Karpas-422 (cell line): ENCODE data around the gene ARFGAP2. TPM values are rescaled to one million over a fixed set of nuclear protein-coding genes. Genes with fewer than 3 reads are reported as not detected.

Experiments used
- DNase-seq: peaks from one replicate; pipeline ENCODE4 v3.0.0-alpha.2; 2015
- H2AFZ ChIP-seq: fragments of 200-600 bp; sonication (generic); 2 replicates; pipeline ENCODE4 v1.6.1; 2014; ENCODE audit warnings: antibody characterized with exemption, low read length, mixed read lengths
- H3K27ac ChIP-seq: fragments of 200-600 bp; sonication (generic); 2 replicates; pipeline ENCODE4 v1.5.1; 2014; ENCODE audit warnings: mild to moderate bottlenecking, low read length, moderate library complexity
- H3K27me3 ChIP-seq: fragments of 200-600 bp; sonication (generic); 2 replicates; pipeline ENCODE4 v1.6.1; 2014; ENCODE audit warnings: low read length, mixed read lengths
- H3K36me3 ChIP-seq: fragments of 200-600 bp; sonication (generic); 2 replicates; pipeline ENCODE4 v1.6.1; 2014; ENCODE audit warnings: low read length, mixed read lengths; ENCODE audit not compliant: insufficient read depth
- H3K4me1 ChIP-seq: fragments of 200-600 bp; sonication (generic); 2 replicates; pipeline ENCODE4 v1.6.1; 2014; ENCODE audit warnings: mild to moderate bottlenecking, low read length, mixed read lengths
- H3K4me2 ChIP-seq: fragments of 200-600 bp; sonication (generic); 2 replicates; pipeline ENCODE4 v1.6.1; 2014; ENCODE audit warnings: low read length, low read depth, mild to moderate bottlenecking; ENCODE audit not compliant: poor library complexity, severe bottlenecking
- H3K4me3 ChIP-seq: fragments of 200-600 bp; sonication (generic); 2 replicates; pipeline ENCODE4 v1.5.1; 2014; ENCODE audit warnings: mild to moderate bottlenecking, antibody characterized with exemption, low read length, mixed read lengths
- H3K79me2 ChIP-seq: fragments of 200-600 bp; sonication (generic); 2 replicates; pipeline ENCODE4 v1.6.1; 2014; ENCODE audit warnings: mild to moderate bottlenecking, low read length, mixed read lengths
- H3K9ac ChIP-seq: fragments of 200-600 bp; sonication (generic); 2 replicates; pipeline ENCODE4 v1.6.0; 2014; ENCODE audit warnings: low read length
- H3K9me2 ChIP-seq: fragments of 200-600 bp; sonication (generic), shearing (Covaris generic); replicated peaks from 2 replicates; pipeline ENCODE4 v1.6.0; 2014; ENCODE audit warnings: mild to moderate bottlenecking, low read length, moderate library complexity; ENCODE audit not compliant: insufficient read depth
- H3K9me3 ChIP-seq: fragments of 300-700, 200-600 bp; sonication (generic); 2 replicates; pipeline ENCODE4 v1.6.1; 2014; ENCODE audit warnings: low read length, mixed read lengths
- H4K20me1 ChIP-seq: fragments of 200-600 bp; sonication (generic); 2 replicates; pipeline ENCODE4 v1.6.1; 2014; ENCODE audit warnings: mild to moderate bottlenecking, antibody characterized with exemption, low read length, low read depth; ENCODE audit not compliant: insufficient read depth
- total RNA-seq: library from RNA; depleted of rRNA; stranded (reverse); fragments of >200 nt; shearing (Covaris generic); gene quantifications from 2 replicates; pipeline ENCODE4 v1.2.3, GENCODE V29; 2014; ENCODE audit warnings: low replicate concordance

The ARFGAP2 gene
- total RNA-seq, 1 experiment from 2014 or later: 68.6 TPM

- no peaks in the 10 kb centered on the region for H4K20me1 ChIP-seq
- no peaks in the 10 kb centered on the region for H3K36me3 ChIP-seq
- no peaks in the 10 kb centered on the region for H3K9me3 ChIP-seq
- H3K27me3 ChIP-seq: no peaks in the 10 kb centered on the region
- H3K9me2 ChIP-seq: no peaks in the 10 kb centered on the region
- H3K27ac ChIP-seq: no peak overlapping the region
- peak overlapping the region; percentile 61 for H3K4me3 ChIP-seq
- peaks cover 23% of the 10 kb centered on the region for H3K4me1 ChIP-seq
- H3K4me2 ChIP-seq: peak overlapping the region; percentile 75
- no peak for DNase-seq
- no peaks in the 10 kb centered on the region for H3K79me2 ChIP-seq
- H3K9ac ChIP-seq: peak overlapping the region; percentile 74
- peak overlapping the region; percentile 84; the same call in 1 of the 2 replicates for H2AFZ ChIP-seq
Measured at GRCh38 chr11:47185305-47186075, 8.8 kb upstream of the ARFGAP2 start.

- Histone ChIP-seq H3K9ac (no peak overlapping the region), H3K36me3 (no peaks in the 10 kb centered on the region), H3K4me1 (peaks cover 23% of the 10 kb centered on the region), H4K20me1 (no peaks in the 10 kb centered on the region), H2AFZ (no peak overlapping the region), H3K4me3 (no peak overlapping the region), H3K4me2 (no peak overlapping the region), H3K79me2 (no peaks in the 10 kb centered on the region), H3K9me2 (no peaks in the 10 kb centered on the region), H3K9me3 (no peaks in the 10 kb centered on the region), H3K27me3 (no peaks in the 10 kb centered on the region), H3K27ac (no peak overlapping the region)
- no peak for DNase-seq
Measured at GRCh38 chr11:47184711-47185304, 8.1 kb upstream of the ARFGAP2 start.

DNA sequence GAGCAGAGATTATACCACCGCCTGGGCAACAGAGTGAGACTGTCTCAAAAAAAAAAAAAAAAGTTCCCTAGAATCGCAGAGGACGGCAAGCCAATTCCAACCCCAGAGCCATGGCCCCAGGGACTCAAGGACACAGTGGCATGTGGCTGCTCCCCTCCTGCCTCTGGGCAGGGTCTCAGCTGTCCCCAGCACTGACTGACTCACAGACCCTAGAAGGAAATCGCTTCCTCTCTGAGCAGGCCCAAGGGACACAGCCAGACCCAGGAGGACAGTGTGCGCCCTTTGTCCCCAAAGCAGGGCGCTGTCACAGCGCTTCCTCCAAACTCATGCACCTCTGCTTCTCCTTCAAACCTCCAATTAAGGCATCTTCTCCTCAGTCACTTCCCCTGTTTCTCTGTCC is 7.3 kb upstream of the ARFGAP2 start:
- no peak for DNase-seq
- Histone ChIP-seq H3K27ac (no peak overlapping the region), H3K36me3 (no peaks in the 10 kb centered on the region), H3K9me2 (no peaks in the 10 kb centered on the region), H3K27me3 (no peaks in the 10 kb centered on the region), H3K79me2 (no peaks in the 10 kb centered on the region), H3K4me2 (no peak overlapping the region), H2AFZ (no peak overlapping the region), H3K9me3 (no peaks in the 10 kb centered on the region), H4K20me1 (no peaks in the 10 kb centered on the region), H3K4me1 (peaks cover 23% of the 10 kb centered on the region), H3K9ac (no peak overlapping the region), H3K4me3 (no peak overlapping the region)

- Histone ChIP-seq H3K4me1 (peaks cover 23% of the 10 kb centered on the region), H2AFZ (no peak overlapping the region), H3K9me2 (no peaks in the 10 kb centered on the region), H3K4me2 (no peak overlapping the region), H3K79me2 (no peaks in the 10 kb centered on the region), H3K27me3 (no peaks in the 10 kb centered on the region), H3K9me3 (no peaks in the 10 kb centered on the region), H3K4me3 (no peak overlapping the region), H3K36me3 (no peaks in the 10 kb centered on the region), H4K20me1 (no peaks in the 10 kb centered on the region), H3K9ac (no peak overlapping the region), H3K27ac (no peak overlapping the region)
- no peak for DNase-seq
Measured at GRCh38 chr11:47183031-47183856, 6.6 kb upstream of the ARFGAP2 start.

- peaks cover 26% of the 10 kb centered on the region for H3K4me1 ChIP-seq
- H3K9ac ChIP-seq: no peak overlapping the region
- no peak overlapping the region for H3K4me3 ChIP-seq
- DNase-seq: no peak
- no peak overlapping the region for H3K4me2 ChIP-seq
- no peaks in the 10 kb centered on the region for H3K9me2 ChIP-seq
- H3K36me3 ChIP-seq: no peaks in the 10 kb centered on the region
- no peaks in the 10 kb centered on the region for H3K79me2 ChIP-seq
- H3K27ac ChIP-seq: no peak overlapping the region
- H3K27me3 ChIP-seq: no peaks in the 10 kb centered on the region
- H2AFZ ChIP-seq: no peak overlapping the region
- H4K20me1 ChIP-seq: no peaks in the 10 kb centered on the region
- H3K9me3 ChIP-seq: no peaks in the 10 kb centered on the region
Measured at GRCh38 chr11:47182380-47182779, 5.7 kb upstream of the ARFGAP2 start.

DNA sequence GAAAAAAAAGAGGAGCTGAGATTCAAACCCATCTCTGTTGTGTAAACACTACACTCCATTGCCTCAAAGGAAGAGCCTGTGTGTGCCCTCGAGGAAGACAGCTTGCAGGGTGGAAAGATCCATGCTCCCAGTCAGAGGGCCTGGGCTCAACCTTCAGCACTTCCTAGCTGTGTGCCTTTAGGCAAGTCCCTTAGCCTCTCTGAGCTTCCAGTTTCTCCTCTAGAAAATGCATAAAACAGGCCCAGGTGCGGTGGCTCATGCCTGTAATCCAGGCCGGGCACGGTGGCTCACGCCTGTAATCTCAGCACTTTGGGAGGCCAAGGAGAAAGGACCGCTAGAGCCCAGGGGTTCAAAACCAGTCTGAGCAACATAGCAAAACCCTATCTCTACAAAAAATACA is 4.6 kb upstream of the ARFGAP2 start:
- Histone ChIP-seq H3K4me2 (no peak overlapping the region), H4K20me1 (no peaks in the 10 kb centered on the region), H3K4me1 (peaks cover 16% of the 10 kb centered on the region), H3K9me3 (no peaks in the 10 kb centered on the region), H3K9ac (no peak overlapping the region), H3K27ac (no peak overlapping the region), H3K27me3 (no peaks in the 10 kb centered on the region), H3K9me2 (no peaks in the 10 kb centered on the region), H3K79me2 (peaks cover 4% of the 10 kb centered on the region), H3K36me3 (no peaks in the 10 kb centered on the region), H3K4me3 (no peak overlapping the region), H2AFZ (no peak overlapping the region)
- DNase-seq: no peak

DNA sequence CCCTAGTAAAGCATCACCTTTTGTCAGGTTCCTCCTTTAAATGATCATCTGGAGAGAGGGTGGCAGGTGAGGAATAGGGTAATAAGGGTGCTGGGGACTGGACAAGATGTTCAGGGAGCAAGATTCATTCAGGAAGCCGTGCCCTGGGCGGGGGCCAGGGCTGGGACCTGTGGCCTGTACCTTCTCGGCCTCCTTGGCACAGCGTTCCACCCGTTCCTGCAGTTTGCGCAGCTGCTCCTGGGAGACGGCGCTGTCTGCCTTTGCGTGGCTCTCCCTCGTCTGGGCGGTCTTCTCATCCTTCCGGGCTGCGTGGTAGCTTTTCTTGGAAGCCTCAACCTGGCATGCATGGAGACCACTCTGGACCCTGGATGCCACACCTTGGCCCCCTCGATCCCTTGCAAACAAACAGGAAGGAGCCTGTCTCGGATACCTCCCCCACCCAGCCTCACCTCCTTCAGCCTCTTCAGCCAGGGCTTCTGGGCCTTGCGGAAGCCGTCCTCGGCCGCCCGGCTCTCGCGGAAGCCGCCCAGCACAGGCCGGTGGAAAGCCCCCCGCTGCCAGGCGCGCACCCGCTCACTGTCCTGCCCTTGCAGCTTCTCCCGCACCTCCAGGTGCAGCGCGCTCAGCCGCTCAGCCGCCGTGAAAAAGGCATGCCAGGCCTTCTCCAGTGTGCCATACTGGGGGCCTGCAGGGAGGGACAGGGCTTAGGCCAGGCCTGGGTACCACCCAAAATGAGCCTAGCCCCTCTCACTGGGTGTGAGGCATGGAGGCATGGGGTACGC is 3.5 kb upstream of the ARFGAP2 start:
- no peaks in the 10 kb centered on the region for H3K9me3 ChIP-seq
- no peaks in the 10 kb centered on the region for H3K9me2 ChIP-seq
- H3K4me2 ChIP-seq: no peak overlapping the region
- peaks cover 16% of the 10 kb centered on the region for H3K4me1 ChIP-seq
- H4K20me1 ChIP-seq: peaks cover 6% of the 10 kb centered on the region
- no peaks in the 10 kb centered on the region for H3K27me3 ChIP-seq
- H2AFZ ChIP-seq: no peak overlapping the region
- H3K9ac ChIP-seq: no peak overlapping the region
- no peak overlapping the region for H3K27ac ChIP-seq
- peaks cover under 1% of the 10 kb centered on the region; the same call in 1 of the 2 replicates for H3K36me3 ChIP-seq
- peaks cover 14% of the 10 kb centered on the region for H3K79me2 ChIP-seq
- no peak for DNase-seq
- no peak overlapping the region for H3K4me3 ChIP-seq
